HG02571 (cell line): ENCODE results near the gene KCNMA1.

Experiments
- ATAC-seq: cut with Tn5 transposase; IDR thresholded peaks from one replicate; pipeline ENCODE4 v1.9.1; 2021; ENCODE audit warnings: mild to moderate bottlenecking, moderate library complexity; ENCODE audit not compliant: unreplicated experiment

The KCNMA1 gene

DNA sequence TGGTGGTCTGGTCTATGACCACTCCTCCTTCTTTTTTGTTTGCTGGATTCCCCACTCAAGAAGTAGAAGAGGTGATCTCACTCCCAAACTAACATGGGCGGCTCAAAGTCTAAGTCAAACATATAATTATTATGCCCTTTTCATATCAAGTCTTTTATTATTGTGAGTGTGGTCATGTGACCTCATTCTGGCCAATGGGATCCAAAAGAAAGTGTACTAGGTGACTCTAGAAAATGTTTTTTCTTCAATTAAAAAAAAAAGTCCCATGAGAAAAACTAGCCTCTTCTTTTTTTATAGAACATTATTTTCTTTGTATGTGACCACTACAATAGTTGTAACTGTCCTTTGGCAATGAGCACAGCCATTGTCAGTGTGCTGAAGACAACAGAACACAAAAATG, 772.7 kb downstream of the KCNMA1 start:
- ATAC-seq, result no peak

DNA sequence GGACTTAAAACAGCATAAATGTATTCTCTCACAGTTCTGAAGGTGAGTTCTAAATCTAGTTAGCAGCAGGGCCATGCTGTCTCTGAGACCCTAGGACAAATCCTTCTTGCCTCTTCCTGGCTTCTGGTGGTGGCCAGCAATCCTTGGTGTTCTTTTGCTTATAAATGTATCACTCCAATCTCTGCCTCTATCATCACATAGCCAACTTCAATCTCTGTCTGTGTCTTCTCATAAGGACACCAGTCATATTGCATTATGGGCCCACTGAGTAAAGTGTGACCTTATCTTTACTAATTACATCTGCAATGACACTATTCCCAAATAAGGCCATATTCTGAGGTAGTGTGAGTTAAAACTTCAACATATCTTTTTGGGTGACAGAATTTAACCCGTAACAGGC, 778.9 kb downstream of the KCNMA1 start:
- ATAC-seq, result no peak

DNA sequence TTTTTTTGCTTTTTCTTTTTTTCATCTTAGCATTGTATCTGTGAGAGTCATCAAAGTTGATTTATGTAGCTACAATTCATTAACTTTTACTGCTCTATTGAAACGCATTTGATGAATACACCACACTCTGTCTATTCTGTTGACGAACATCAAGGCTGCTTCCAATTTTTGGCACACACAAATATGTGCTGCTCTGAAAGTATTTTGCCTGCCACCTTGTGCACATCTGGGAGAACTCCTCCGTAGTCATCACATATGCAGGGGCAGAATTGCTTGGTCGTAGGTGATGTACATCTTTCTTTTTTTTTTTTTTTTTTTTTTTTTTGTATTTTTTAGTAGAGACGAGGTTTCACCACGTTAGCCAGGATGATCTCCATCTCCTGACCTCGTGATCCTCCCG, 796.8 kb downstream of the KCNMA1 start:
- no peak for ATAC-seq

DNA sequence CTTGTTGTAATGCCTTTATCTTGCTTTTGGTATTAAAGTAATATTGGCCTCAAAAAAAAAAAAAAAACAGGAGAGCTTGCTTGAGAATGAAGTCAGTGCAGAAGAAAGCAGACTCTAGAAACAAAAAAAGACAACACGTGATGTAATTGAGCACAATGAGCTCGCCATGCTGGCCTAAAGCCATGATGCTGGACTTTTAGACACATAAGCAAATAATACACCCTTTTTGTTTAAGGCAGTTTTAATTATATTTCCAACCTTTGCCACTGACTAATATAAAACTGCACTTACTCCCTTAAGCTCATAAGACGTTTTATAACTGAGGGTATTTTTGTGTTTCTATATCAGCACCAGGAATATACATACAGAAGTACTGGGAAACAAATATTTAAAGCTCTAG, 798.3 kb downstream of the KCNMA1 start:
- ATAC-seq, result no peak

DNA sequence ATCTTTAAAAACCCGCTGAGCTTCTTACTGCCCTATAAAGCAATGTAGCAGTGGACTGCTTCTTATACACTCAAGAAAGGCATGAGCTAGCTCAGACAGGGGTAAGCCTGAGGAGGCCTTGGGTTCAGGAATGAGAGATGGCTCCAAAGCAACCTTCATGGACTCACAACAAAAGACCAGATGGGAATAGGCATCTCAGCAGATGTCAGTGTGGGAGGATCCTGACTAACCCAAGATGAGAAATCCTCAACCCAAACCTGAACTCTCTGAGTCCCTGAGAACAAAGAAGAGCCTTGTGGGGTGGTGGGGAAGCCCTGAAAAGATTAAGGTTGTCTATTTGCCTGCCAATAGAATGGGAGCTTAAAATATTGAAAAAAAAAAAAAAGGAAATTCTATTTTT, 807.4 kb downstream of the KCNMA1 start:
- ATAC-seq, result no peak

DNA sequence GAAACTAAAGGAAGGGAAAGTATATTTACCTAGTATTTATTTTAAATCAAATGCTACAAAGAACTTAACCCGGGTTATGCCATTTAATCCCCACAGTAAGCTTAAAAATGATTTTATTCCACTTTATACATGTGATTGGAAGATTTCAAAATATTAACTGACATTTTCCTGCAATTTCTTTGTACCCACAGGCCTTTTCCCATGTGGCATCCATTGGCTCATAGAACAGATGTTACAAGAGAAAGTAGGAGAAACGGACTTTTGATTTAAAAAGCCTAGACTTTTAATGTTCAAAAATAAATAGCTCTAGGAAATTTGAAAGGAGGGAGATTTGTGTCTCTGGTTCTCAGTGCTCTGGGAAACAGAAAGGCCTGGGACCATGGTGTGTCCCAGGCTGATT, 807.9 kb downstream of the KCNMA1 start:
- ATAC-seq, result no peak
